Measurements from ENCODE around the gene RNF150. TPM values are rescaled to one million over a fixed set of nuclear protein-coding genes. Genes with fewer than 3 reads are reported as not detected.

RNF150 gene
- total RNA-seq, 1 experiment from 2014 or later, result 0.15 TPM

DNA sequence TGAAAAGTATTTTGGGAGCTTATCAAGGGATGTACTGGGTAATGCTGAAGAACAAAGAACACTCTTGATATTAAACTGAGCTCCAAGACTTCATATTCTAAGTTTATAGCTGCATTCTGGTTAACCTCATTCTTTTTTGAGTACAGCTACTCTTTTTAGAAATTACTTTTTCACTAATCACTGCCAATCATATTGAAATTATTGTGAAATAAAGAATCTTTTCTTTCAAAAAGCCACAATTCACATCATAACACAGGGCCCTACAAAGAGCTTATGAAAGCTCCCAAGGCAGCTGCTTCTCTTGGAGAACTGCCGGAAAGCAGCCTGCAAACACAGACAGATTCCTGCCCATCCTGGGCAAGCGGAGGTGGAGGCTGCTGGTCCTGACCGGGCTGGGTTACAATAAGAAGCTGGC, 121.4 kb downstream of the RNF150 start:
- H3K4me2 ChIP-seq, result no peak overlapping the region
- no peaks in the 10 kb centered on the region for H4K20me1 ChIP-seq (ENCODE audit: insufficient read depth)
- H3K4me1 ChIP-seq (replicated peaks; ENCODE audit: insufficient read depth), result no peaks in the 10 kb centered on the region
- H3K4me3 ChIP-seq, result no peak overlapping the region
- H3K27me3 ChIP-seq (ENCODE audit: insufficient read depth, low read depth), result no peaks in the 10 kb centered on the region
- H3K27ac ChIP-seq, result no peak overlapping the region
- H3K9me2 ChIP-seq (ENCODE audit: insufficient read depth), result no peaks in the 10 kb centered on the region
- ChIA-PET CTCF (no interaction called here), POLR2A (ENCODE audit: unreplicated experiment) (no interaction called here)
- no TSS peak for BruUV-seq (replicated peaks)
- DNase-seq, result no peak
- no peak overlapping the region for H2AFZ ChIP-seq
- H3F3A ChIP-seq (ENCODE audit: insufficient read depth, low read depth), result no peaks in the 10 kb centered on the region
- TF ChIP-seq EZH2 (IDR thresholded peaks at IDR 0.05; ENCODE audit: low read depth), result no peak
- no peak for TF ChIP-seq CTCF (conservative IDR thresholded peaks at IDR 0.05)
- intact Hi-C loops (cut with micrococcal nuclease; ENCODE audit: unreplicated experiment), result no loop called here
- no peaks in the 10 kb centered on the region for H3K36me3 ChIP-seq (ENCODE audit: low read depth)
- no peaks in the 10 kb centered on the region for H3K9me3 ChIP-seq (ENCODE audit: insufficient read depth, low read depth)
- H3K79me2 ChIP-seq (ENCODE audit: low read depth), result no peaks in the 10 kb centered on the region

DNA sequence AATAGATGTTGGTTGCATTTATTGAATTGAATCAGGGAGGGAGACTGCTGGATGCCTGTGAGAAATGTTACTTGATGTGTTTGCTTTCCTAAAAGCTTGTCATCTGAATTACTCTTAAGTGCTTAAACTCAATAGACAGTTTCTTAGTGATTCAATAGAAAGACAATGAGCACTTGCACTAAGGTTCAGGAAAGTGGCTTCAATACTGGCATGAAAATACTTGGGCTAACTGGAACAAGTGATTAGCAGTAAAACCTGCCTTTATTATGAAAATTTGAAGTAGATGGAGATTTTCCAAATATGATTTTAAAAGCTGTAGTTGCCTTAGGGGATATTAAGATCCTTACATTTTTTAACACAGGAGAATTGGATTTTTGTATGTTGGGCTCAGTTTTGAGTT, 123.3 kb downstream of the RNF150 start:
- no peak for TF ChIP-seq CTCF (conservative IDR thresholded peaks at IDR 0.05)
- TF ChIP-seq EZH2 (IDR thresholded peaks at IDR 0.05; ENCODE audit: low read depth), result no peak
- no peaks in the 10 kb centered on the region for H3K9me2 ChIP-seq (ENCODE audit: insufficient read depth)
- no peaks in the 10 kb centered on the region for H3K27me3 ChIP-seq (ENCODE audit: insufficient read depth, low read depth)
- no peaks in the 10 kb centered on the region for H3F3A ChIP-seq (ENCODE audit: insufficient read depth, low read depth)
- H3K27ac ChIP-seq, result no peak overlapping the region
- no peaks in the 10 kb centered on the region for H3K79me2 ChIP-seq (ENCODE audit: low read depth)
- no peaks in the 10 kb centered on the region for H3K36me3 ChIP-seq (ENCODE audit: low read depth)
- no TSS peak for BruUV-seq (replicated peaks)
- no peaks in the 10 kb centered on the region for H4K20me1 ChIP-seq (ENCODE audit: insufficient read depth)
- H3K9me3 ChIP-seq (ENCODE audit: insufficient read depth, low read depth), result no peaks in the 10 kb centered on the region
- H3K4me2 ChIP-seq, result no peak overlapping the region
- H3K4me3 ChIP-seq, result no peak overlapping the region
- no peak overlapping the region for H2AFZ ChIP-seq
- POLR2A ChIA-PET (ENCODE audit: unreplicated experiment), result no interaction called here
- H3K4me1 ChIP-seq (replicated peaks; ENCODE audit: insufficient read depth), result no peaks in the 10 kb centered on the region
- DNase-seq, result no peak
- CTCF ChIA-PET, result no interaction called here
- intact Hi-C loops (cut with micrococcal nuclease; ENCODE audit: unreplicated experiment), result no loop called here

DNA sequence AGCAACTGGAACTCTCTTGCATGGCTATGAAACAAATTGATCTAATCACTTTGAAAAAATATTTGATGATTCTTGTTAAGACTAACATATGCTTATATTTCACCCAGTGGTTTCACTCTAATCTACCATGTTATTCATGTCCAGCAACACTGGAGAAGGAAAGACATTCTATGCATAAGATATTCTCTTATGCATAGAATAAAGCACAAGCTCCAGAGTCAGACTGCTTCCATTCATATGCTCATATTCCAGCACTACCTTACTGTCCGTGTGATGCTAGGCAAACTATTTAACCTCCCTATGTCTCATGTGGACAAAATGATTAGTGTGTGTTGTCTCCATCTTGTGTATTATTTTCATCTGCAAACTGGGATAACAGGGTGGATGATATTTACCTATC, 124.1 kb downstream of the RNF150 start:
- Histone ChIP-seq H3K27ac (no peak overlapping the region), H4K20me1 (ENCODE audit: insufficient read depth) (no peaks in the 10 kb centered on the region), H3K36me3 (ENCODE audit: low read depth) (no peaks in the 10 kb centered on the region), H3F3A (ENCODE audit: insufficient read depth, low read depth) (no peaks in the 10 kb centered on the region), H3K4me1 (replicated peaks; ENCODE audit: insufficient read depth) (no peaks in the 10 kb centered on the region), H2AFZ (no peak overlapping the region), H3K9me3 (ENCODE audit: insufficient read depth, low read depth) (no peaks in the 10 kb centered on the region), H3K9me2 (ENCODE audit: insufficient read depth) (no peaks in the 10 kb centered on the region), H3K79me2 (ENCODE audit: low read depth) (no peaks in the 10 kb centered on the region), H3K27me3 (ENCODE audit: insufficient read depth, low read depth) (no peaks in the 10 kb centered on the region), H3K4me2 (no peak overlapping the region), H3K4me3 (no peak overlapping the region)
- TF ChIP-seq CTCF (conservative IDR thresholded peaks at IDR 0.05) (no peak), EZH2 (IDR thresholded peaks at IDR 0.05; ENCODE audit: low read depth) (no peak)
- intact Hi-C loops (cut with micrococcal nuclease; ENCODE audit: unreplicated experiment), result no loop called here
- no TSS peak for BruUV-seq (replicated peaks)
- ChIA-PET CTCF (no interaction called here), POLR2A (ENCODE audit: unreplicated experiment) (no interaction called here)
- DNase-seq, result no peak

Measured in PC-9 (cell line).